K562 (cell line): ENCODE data around the gene TOR3A. TPM values are rescaled to one million over a fixed set of nuclear protein-coding genes. Genes with fewer than 3 reads are reported as not detected.
"Not testable (repeated sequence)": the region's sequence is repeated elsewhere in the genome, so short reads cannot be mapped to it uniquely, and the experiment has no call there.

ENCODE experiments used
- ATAC-seq: fragments of 200-7000 bp; cut with Tn5 transposase; 3 replicates; pipeline ENCODE4 v1.9.1; 2020; ENCODE audit warnings: moderate library complexity
- BruUV-seq: library from RNA; stranded (reverse); fragments of 400-500 nt; replicated peaks from 2 replicates; lab custom pipeline; 2021; lab: Mats Ljungman, UMichigan
- CTCF ChIA-PET: fragments of 300-600 bp; formaldehyde crosslinking; extraction: SDS; loops from one replicate; lab custom pipeline; 2021; ENCODE audit warnings: low intra/inter-chr PET ratio; lab: Yijun Ruan, JAX
- POLR2A ChIA-PET: fragments of 300-600, 350-650 bp; sonication (Branson Sonifier 250); formaldehyde crosslinking; extraction: SDS; loops from one replicate; lab custom pipeline; 2021; ENCODE audit warnings: antibody characterized with exemption, inconsistent platforms; lab: Yijun Ruan, JAX
- DNase-seq, 4 experiments: peaks; one replicate each; pipeline versions ENCODE4 v3.0.0 to v3.0.0-alpha.2; 2011 to 2018; ENCODE audit warnings: low spot score in 3 of 4, mixed read lengths in 3 of 4; ENCODE audit errors: extremely low read depth in 1 of 4
- FAIRE-seq: peaks from 2 replicates; lab custom pipeline; 2011; peaks lifted over from hg19 to GRCh38; lab: Jason Lieb, UNC
- H2AFZ ChIP-seq: 2 replicates; pipeline ENCODE4 v1.6.0; 2011; ENCODE audit warnings: low read depth, low read length, control low read depth, inconsistent platforms
- H3K27ac ChIP-seq: fragments of 200-600 bp; 3 replicates; pipeline ENCODE4 v1.8.0; 2011; ENCODE audit warnings: low read depth, mild to moderate bottlenecking, control low read depth, inconsistent platforms, low read length, moderate library complexity, mixed read lengths; ENCODE audit errors: extremely low read depth
- H3K27me3 ChIP-seq, 2 experiments: fragments of 300-600 bp in 1 of 2; 2 replicates in 1 of 2; 3 replicates in 1 of 2; pipeline versions ENCODE4 v1.6.0 to v1.8.0; 2011; ENCODE audit warnings: inconsistent platforms in 2 of 2, low read length in 2 of 2, mild to moderate bottlenecking in 1 of 2, mixed read lengths in 1 of 2, moderate library complexity in 1 of 2; ENCODE audit not compliant: control insufficient read depth in 2 of 2, insufficient read depth in 2 of 2
- H3K36me3 ChIP-seq: fragments of 300-600 bp; 3 replicates; pipeline ENCODE4 v1.8.0; 2011; ENCODE audit warnings: mild to moderate bottlenecking, low read length, inconsistent platforms; ENCODE audit not compliant: control insufficient read depth, insufficient read depth
- H3K4me1 ChIP-seq, 2 experiments: fragments of 200-600 bp in 1 of 2; replicated peaks in 1 of 2; 2 replicates in 1 of 2; 3 replicates in 1 of 2; pipeline versions ENCODE4 v1.5.1 to v1.8.0; 2011; ENCODE audit warnings: inconsistent platforms in 2 of 2, low read length in 2 of 2, mild to moderate bottlenecking in 1 of 2, mixed read lengths in 1 of 2, moderate library complexity in 1 of 2; ENCODE audit not compliant: control insufficient read depth in 2 of 2, insufficient read depth in 2 of 2
- H3K4me2 ChIP-seq: 2 replicates; pipeline ENCODE4 v1.6.1; 2011; ENCODE audit warnings: low read length, control low read depth, inconsistent platforms, mixed read lengths; ENCODE audit not compliant: insufficient read depth
- H3K4me3 ChIP-seq: fragments of 200-600 bp; sonication (generic), shearing (Covaris generic); 2 replicates; pipeline ENCODE4 v1.5.1; 2016; ENCODE audit warnings: control low read depth, inconsistent platforms
- H3K79me2 ChIP-seq: fragments of 200-600 bp; 3 replicates; pipeline ENCODE4 v1.8.0; 2011; ENCODE audit warnings: low read length, inconsistent platforms; ENCODE audit not compliant: control insufficient read depth, insufficient read depth
- H3K9ac ChIP-seq, 2 experiments: 2 replicates each; pipeline versions ENCODE4 v1.6.0 to v1.6.1; 2011; ENCODE audit warnings: low read depth in 2 of 2, low read length in 2 of 2, control low read depth in 1 of 2, inconsistent platforms in 1 of 2, mild to moderate bottlenecking in 1 of 2, mixed read lengths in 1 of 2; ENCODE audit not compliant: insufficient read depth in 1 of 2
- H3K9me1 ChIP-seq: one replicate; pipeline ENCODE4 v1.6.0; 2011; ENCODE audit warnings: inconsistent platforms, mild to moderate bottlenecking, low read length, moderate library complexity; ENCODE audit not compliant: control insufficient read depth, insufficient read depth
- H3K9me3 ChIP-seq: replicated peaks from 2 replicates; pipeline ENCODE4 v1.5.1; 2011; ENCODE audit warnings: low read depth, low read length, inconsistent platforms; ENCODE audit not compliant: control insufficient read depth, insufficient read depth
- H4K20me1 ChIP-seq: replicated peaks from 2 replicates; pipeline ENCODE4 v1.6.1; 2011; ENCODE audit warnings: low read length, inconsistent platforms, mixed read lengths; ENCODE audit not compliant: control insufficient read depth, insufficient read depth
- HBP1 ChIP-seq: fragments of 450-650 bp; formaldehyde crosslinking; IDR thresholded peaks from 2 replicates; pipeline ENCODE4 v1.4.0; 2022; ENCODE audit warnings: missing genetic modification characterization
- HMBOX1 ChIP-seq: sonication (generic); IDR thresholded peaks from 2 replicates; pipeline ENCODE4 v1.6.1; 2016
- NCOR1 ChIP-seq: fragments of 450-650 bp; IDR thresholded peaks from 2 replicates; pipeline ENCODE4 v1.6.1; 2016; ENCODE audit warnings: mild to moderate bottlenecking, moderate library complexity
- VEZF1 ChIP-seq: fragments of 200-800 bp; sonication (Bioruptor generic); IDR thresholded peaks from 2 replicates; pipeline ENCODE4 v1.6.1; 2017; ENCODE audit warnings: missing genetic modification characterization, missing compliant biosample characterization
- ZBTB11 ChIP-seq, 3 experiments: fragments of 200-800 bp in 1 of 3; fragments of 250-450 bp in 1 of 3; fragments of 450-650 bp in 1 of 3; sonication (Bioruptor Pico) in 1 of 3; sonication (Bioruptor generic) in 1 of 3; formaldehyde crosslinking in 1 of 3; IDR thresholded peaks; 2 replicates each; pipeline versions ENCODE4 v1.6.1 to v1.8.0; 2016 to 2022; ENCODE audit warnings: mild to moderate bottlenecking in 2 of 3, missing genetic modification characterization in 2 of 3, missing compliant biosample characterization in 1 of 3, moderate library complexity in 1 of 3
- ZBTB34 ChIP-seq: fragments of 250-450 bp; sonication (Bioruptor Pico); IDR thresholded peaks from 2 replicates; pipeline ENCODE4 v1.8.0; 2021; ENCODE audit warnings: mild to moderate bottlenecking, moderate library complexity
- ZBTB7A ChIP-seq: IDR thresholded peaks from 2 replicates; pipeline ENCODE4 v1.6.1; 2011; ENCODE audit warnings: low read depth, mild to moderate bottlenecking, low read length, moderate library complexity, borderline replicate concordance; ENCODE audit not compliant: control insufficient read depth
- ZNF583 ChIP-seq: fragments of 250-450 bp; sonication (Bioruptor Pico); IDR thresholded peaks from 2 replicates; pipeline ENCODE4 v1.4.0; 2020
- WGBS: fragments of 100-300 bp; shearing (Covaris generic); methylation state at CpG from one replicate; pipeline ENCODE4 v1.1.6; 2016; ENCODE audit warnings: low coverage, mixed read lengths; ENCODE audit not compliant: insufficient coverage; ENCODE audit errors: missing lambda C conversion rate; 5-methylcytosine and 5-hydroxymethylcytosine counted together
- in situ Hi-C: fragments of 300-500 bp; cut with MboI; formaldehyde crosslinking; loops from 4 replicates; pipeline ENCODE4 v1.15.0; 2018; ENCODE audit warnings: inconsistent platforms, mixed read lengths
- intact Hi-C: fragments of 100-400 bp; cut with micrococcal nuclease; formaldehyde crosslinking; loops from 2 replicates; pipeline ENCODE4 v1.14.2; 2022
- polyA plus RNA-seq, 8 experiments: library from polyadenylated mRNA; depleted of rRNA in 4 of 8; stranded (reverse) in 5 of 8; unstranded in 3 of 8; fragments of >200 nt; fragmentation: Nextera tagmentation in 2 of 8; fragmentation: Illumina TruSeq in 1 of 8; extraction: Ambion mirVana in 2 of 8; extraction: Trizol in 1 of 8; gene quantifications; 2 replicates each; pipeline versions ENCODE4 v1.2.1 to v1.2.3, GENCODE V29; 2011 to 2014; ENCODE audit warnings: inconsistent platforms in 1 of 8, missing spikeins in 1 of 8
- total RNA-seq, 7 experiments: library from RNA; depleted of rRNA in 6 of 7; stranded (reverse); fragments of >200 nt in 6 of 7; fragmentation: Illumina TruSeq in 2 of 7; extraction: Trizol in 2 of 7; gene quantifications; 2 replicates each; pipeline versions ENCODE4 v1.2.1 to v1.2.3, GENCODE V29; 2011 to 2021; ENCODE audit warnings: low replicate concordance in 1 of 7

Gene TOR3A
- total and polyA plus RNA-seq, 9 of the 15 experiments (the other 6 are each of a cell fraction or from before 2014, with no cell fraction given): 7.9 to 94.5 (median 39.7) TPM

- peak; percentile 74 for TF ChIP-seq HMBOX1
- TF ChIP-seq NCOR1: peak; percentile 89
Measured at GRCh38 chr1:179039502-179040174, 42.2 kb upstream of the TOR3A start (continued).

- peaks cover 12% of the 10 kb centered on the region for H4K20me1 ChIP-seq
- H3K9me3 ChIP-seq, CTCF ChIA-PET, ATAC-seq, H3K4me3 ChIP-seq, H3K36me3 ChIP-seq, H2AFZ ChIP-seq, BruUV-seq, H3K9me1 ChIP-seq, FAIRE-seq, H3K27me3 ChIP-seq, DNase-seq, in situ Hi-C loops, intact Hi-C loops: not testable (repeated sequence)
- POLR2A ChIA-PET: interaction anchor here (3.6 kb wide), 1 partner anchor 12 kb away, joined by 29 read pairs; no protein-coding TSS in a partner anchor
- H3K4me1 ChIP-seq: peaks cover 38 to 42% of the 10 kb centered on the region in 2 experiments; a peak in 4 of 5 replicates
- peak overlapping the region; percentile 72 for H3K27ac ChIP-seq
- peaks cover 74% of the 10 kb centered on the region for H3K79me2 ChIP-seq
- H3K4me2 ChIP-seq: peak overlapping the region; percentile 32; the same call in 1 of the 2 replicates
- peak overlapping the region; percentile 30 to 45; a peak in 2 of 4 replicates for H3K9ac ChIP-seq
- WGBS: 35% methylated on average over 5 of the region's 27 CpGs
- TF ChIP-seq HBP1 (CRISPR knock-in tag): 0 out of 2 replicates have a peak, but pooled peaks have one; percentile 27
- TF ChIP-seq ZBTB7A: 0 out of 2 replicates have a peak, but pooled peaks have one; percentile 16
- TF ChIP-seq ZNF583 (CRISPR knock-in tag): 0 out of 2 replicates have a peak, but pooled peaks have one; percentile 19
- peak; percentile 42; the same call in 1 of the 2 replicates for TF ChIP-seq ZBTB34 (CRISPR knock-in tag)
- 0 out of 6 replicates have a peak, but pooled peaks of 1 of the 3 experiments have one; percentile 35 for TF ChIP-seq ZBTB11 (CRISPR knock-in tag; IDR thresholded peaks at IDR 0.05)
- peak; percentile 2; the same call in 1 of the 2 replicates for TF ChIP-seq VEZF1 (CRISPR knock-in tag)
Measured at GRCh38 chr1:179040175-179040551, 41.7 kb upstream of the TOR3A start.
